Skeletal muscle tissue (tissue), 4 donors: ENCODE data around the gene ORC4. TPM values are rescaled to one million over a fixed set of nuclear protein-coding genes. Genes with fewer than 3 reads are reported as not detected.

Source experiments
- H3K27ac ChIP-seq: one replicate; pipeline ENCODE4 v1.7.0; 2013; ENCODE audit warnings: mild to moderate bottlenecking, low read depth, low read length, inconsistent platforms
- H3K27me3 ChIP-seq, 3 donors: one replicate each; pipeline ENCODE4 v1.7.0; 2013; ENCODE audit warnings: low read length in 3 of 3; ENCODE audit not compliant: control insufficient read depth in 3 of 3, insufficient read depth in 3 of 3
- H3K36me3 ChIP-seq, 3 donors: one replicate each; pipeline ENCODE4 v1.7.0; 2013; ENCODE audit warnings: low read length in 3 of 3; ENCODE audit not compliant: control insufficient read depth in 3 of 3, insufficient read depth in 3 of 3
- H3K4me1 ChIP-seq, 3 donors: one replicate each; pipeline ENCODE4 v1.7.0; 2013; ENCODE audit warnings: low read length in 3 of 3, mild to moderate bottlenecking in 3 of 3; ENCODE audit not compliant: control insufficient read depth in 3 of 3, insufficient read depth in 3 of 3
- H3K4me3 ChIP-seq, 3 donors: one replicate each; pipeline ENCODE4 v1.7.0; 2013; ENCODE audit warnings: low read length in 3 of 3
- H3K9ac ChIP-seq, 3 donors: one replicate each; pipeline ENCODE4 v1.7.0; 2013; ENCODE audit warnings: low read length in 3 of 3, mild to moderate bottlenecking in 3 of 3, moderate library complexity in 2 of 3, low read depth in 1 of 3
- H3K9me3 ChIP-seq, 3 donors: one replicate each; pipeline ENCODE4 v1.7.0; 2013; ENCODE audit warnings: low read length in 3 of 3; ENCODE audit not compliant: control insufficient read depth in 3 of 3
- total RNA-seq: library from RNA; depleted of rRNA; stranded (reverse); fragments of >200 nt; gene quantifications from one replicate; pipeline ENCODE4 v1.2.3, GENCODE V29; 2014
- donor health status: Osteomylitis.

ORC4 gene
- total RNA-seq, result 32.4 TPM

- Histone ChIP-seq H3K4me3 (peak within 1 kb of the TSS; percentile 95 to 99 (median 97)), H3K9ac (peak within 1 kb of the TSS; percentile 91 to 94 (median 93)), H3K4me1 (peaks cover 11 to 26% (median 15%) of the 10 kb centered on the region in 3 donors), H3K27me3 (no peaks in the 10 kb centered on the region), H3K9me3 (no peaks in the 10 kb centered on the region), H3K36me3 (no peaks in the 10 kb centered on the region), H3K27ac (peak within 1 kb of the TSS; percentile 95)
Observed at GRCh38 chr2:148020111-148021058, at the start of gene ORC4. ORC4 (minus strand) TSS chr2:148020737; CDS start chr2:147975958, 44,779 bp downstream.

GRCh38 chr2:148067801-148068200 lies 47.3 kb upstream of the ORC4 start:
- no peak overlapping the region for H3K4me3 ChIP-seq
- no peak overlapping the region for H3K27ac ChIP-seq
- H3K27me3 ChIP-seq, result no peaks in the 10 kb centered on the region
- no peak overlapping the region for H3K9ac ChIP-seq
- H3K4me1 ChIP-seq, result no peaks in the 10 kb centered on the region
- H3K36me3 ChIP-seq, result no peaks in the 10 kb centered on the region
- H3K9me3 ChIP-seq, result no peaks in the 10 kb centered on the region

GRCh38 chr2:148065936-148066335 lies 45.4 kb upstream of the ORC4 start:
- no peak overlapping the region for H3K9ac ChIP-seq

GRCh38 chr2:148063633-148064032 lies 43.1 kb upstream of the ORC4 start:
- Histone ChIP-seq H3K9ac (no peak overlapping the region), H3K9me3 (no peaks in the 10 kb centered on the region), H3K4me1 (no peaks in the 10 kb centered on the region), H3K27ac (no peak overlapping the region), H3K27me3 (no peaks in the 10 kb centered on the region), H3K36me3 (no peaks in the 10 kb centered on the region), H3K4me3 (no peak overlapping the region)

More at GRCh38 chr2:148065936-148066335, 45.4 kb upstream of the ORC4 start:
- Histone ChIP-seq H3K27me3 (no peaks in the 10 kb centered on the region), H3K36me3 (no peaks in the 10 kb centered on the region), H3K9me3 (no peaks in the 10 kb centered on the region), H3K4me3 (no peak overlapping the region), H3K4me1 (no peaks in the 10 kb centered on the region), H3K27ac (no peak overlapping the region)

GRCh38 chr2:148058641-148059040 lies 38.1 kb upstream of the ORC4 start:
- Histone ChIP-seq H3K9me3 (no peaks in the 10 kb centered on the region), H3K27ac (no peak overlapping the region), H3K36me3 (no peaks in the 10 kb centered on the region), H3K4me1 (no peaks in the 10 kb centered on the region), H3K9ac (no peak overlapping the region), H3K27me3 (no peaks in the 10 kb centered on the region), H3K4me3 (no peak overlapping the region)

GRCh38 chr2:148052687-148053086 lies 32.1 kb upstream of the ORC4 start:
- Histone ChIP-seq H3K27me3 (no peaks in the 10 kb centered on the region), H3K4me3 (no peak overlapping the region), H3K36me3 (no peaks in the 10 kb centered on the region), H3K9me3 (no peaks in the 10 kb centered on the region), H3K27ac (no peak overlapping the region), H3K4me1 (no peaks in the 10 kb centered on the region), H3K9ac (no peak overlapping the region)

- H3K4me1 ChIP-seq, result no peaks in the 10 kb centered on the region
- H3K27me3 ChIP-seq, result no peaks in the 10 kb centered on the region
- H3K4me3 ChIP-seq, result no peak overlapping the region
- H3K9me3 ChIP-seq, result no peaks in the 10 kb centered on the region
- no peak overlapping the region for H3K9ac ChIP-seq
- H3K36me3 ChIP-seq, result no peaks in the 10 kb centered on the region
- H3K27ac ChIP-seq, result no peak overlapping the region
Observed at GRCh38 chr2:148049284-148049683, 28.7 kb upstream of the ORC4 start.

- H3K27me3 ChIP-seq, result no peaks in the 10 kb centered on the region
- H3K9me3 ChIP-seq, result no peaks in the 10 kb centered on the region
- H3K9ac ChIP-seq, result no peak overlapping the region
- no peak overlapping the region for H3K27ac ChIP-seq
- no peaks in the 10 kb centered on the region for H3K36me3 ChIP-seq
- H3K4me3 ChIP-seq, result no peak overlapping the region
- peaks cover 0 to 2% (median 0%) of the 10 kb centered on the region in 3 donors for H3K4me1 ChIP-seq
Observed at GRCh38 chr2:148048475-148049221, 28.1 kb upstream of the ORC4 start.

- no peaks in the 10 kb centered on the region for H3K9me3 ChIP-seq
- no peak overlapping the region for H3K27ac ChIP-seq
- no peak overlapping the region for H3K9ac ChIP-seq
- no peak overlapping the region for H3K4me3 ChIP-seq
- peaks cover 0 to 2% (median 0%) of the 10 kb centered on the region in 3 donors for H3K4me1 ChIP-seq
- H3K36me3 ChIP-seq, result no peaks in the 10 kb centered on the region
- no peaks in the 10 kb centered on the region for H3K27me3 ChIP-seq
Observed at GRCh38 chr2:148046802-148047201, 26.3 kb upstream of the ORC4 start.

- Histone ChIP-seq H3K36me3 (no peaks in the 10 kb centered on the region), H3K27ac (no peak overlapping the region), H3K9me3 (no peaks in the 10 kb centered on the region), H3K4me3 (no peak overlapping the region), H3K4me1 (peaks cover 0 to 2% (median 0%) of the 10 kb centered on the region in 3 donors), H3K27me3 (no peaks in the 10 kb centered on the region), H3K9ac (no peak overlapping the region)
Observed at GRCh38 chr2:148044322-148044721, 23.8 kb upstream of the ORC4 start.
